GM19324 (cell line): ENCODE data around the gene NSG1.
A peak's percentile ranks its signal among the peaks of the same experiment; 100 is the strongest.
"Not testable (repeated sequence)": the region's sequence is repeated elsewhere in the genome, so short reads cannot be mapped to it uniquely, and the experiment has no call there.

Experiments used
- ATAC-seq: cut with Tn5 transposase; IDR thresholded peaks from one replicate; pipeline ENCODE4 v1.9.1; 2021; ENCODE audit warnings: mild to moderate bottlenecking, moderate library complexity; ENCODE audit not compliant: unreplicated experiment, low FRiP score

The NSG1 gene, protein sequence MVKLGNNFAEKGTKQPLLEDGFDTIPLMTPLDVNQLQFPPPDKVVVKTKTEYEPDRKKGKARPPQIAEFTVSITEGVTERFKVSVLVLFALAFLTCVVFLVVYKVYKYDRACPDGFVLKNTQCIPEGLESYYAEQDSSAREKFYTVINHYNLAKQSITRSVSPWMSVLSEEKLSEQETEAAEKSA

DNA sequence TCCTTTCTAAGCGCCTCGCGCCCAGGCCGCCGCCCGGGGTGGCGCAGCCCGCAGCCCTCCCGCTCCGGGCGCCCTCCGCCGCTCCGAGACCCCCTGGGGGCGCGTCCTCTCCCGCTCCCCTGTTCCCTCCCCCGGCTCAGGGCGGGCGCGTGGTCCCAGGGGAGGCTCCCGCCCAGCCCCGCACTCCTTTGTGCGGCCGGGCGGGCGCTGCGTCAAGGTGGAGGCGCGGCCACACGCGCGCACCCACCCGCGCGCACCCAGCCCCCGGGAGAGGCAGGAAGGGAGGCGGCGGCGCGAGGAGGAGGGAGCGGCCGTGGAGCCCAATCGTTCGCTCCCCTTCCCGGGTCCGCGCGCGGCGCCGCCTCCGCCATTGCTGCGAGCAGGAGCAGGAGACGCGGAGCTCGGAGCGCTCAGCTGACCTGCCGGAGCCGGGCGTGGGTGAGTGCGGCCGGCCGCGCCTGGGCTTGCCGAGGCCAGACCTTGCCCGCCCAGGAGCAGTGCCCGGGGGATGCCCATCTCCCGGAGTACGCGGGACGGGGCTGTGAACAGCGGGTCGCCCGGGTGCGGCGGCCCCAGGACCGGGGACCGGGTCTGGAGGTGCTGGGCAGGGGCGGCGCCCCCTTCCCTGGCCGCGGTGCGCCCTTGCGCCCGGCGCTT is at the start of gene NSG1:
Gene NSG1, plus strand, starts transcription at position 367 of the 657 bp plus-strand sequence. CDS start 528 bp downstream, outside the sequence.
- no peak for ATAC-seq

GRCh38 chr4:4338210-4339001 is 48.5 kb upstream of the NSG1 start:
- ATAC-seq = no peak

DNA sequence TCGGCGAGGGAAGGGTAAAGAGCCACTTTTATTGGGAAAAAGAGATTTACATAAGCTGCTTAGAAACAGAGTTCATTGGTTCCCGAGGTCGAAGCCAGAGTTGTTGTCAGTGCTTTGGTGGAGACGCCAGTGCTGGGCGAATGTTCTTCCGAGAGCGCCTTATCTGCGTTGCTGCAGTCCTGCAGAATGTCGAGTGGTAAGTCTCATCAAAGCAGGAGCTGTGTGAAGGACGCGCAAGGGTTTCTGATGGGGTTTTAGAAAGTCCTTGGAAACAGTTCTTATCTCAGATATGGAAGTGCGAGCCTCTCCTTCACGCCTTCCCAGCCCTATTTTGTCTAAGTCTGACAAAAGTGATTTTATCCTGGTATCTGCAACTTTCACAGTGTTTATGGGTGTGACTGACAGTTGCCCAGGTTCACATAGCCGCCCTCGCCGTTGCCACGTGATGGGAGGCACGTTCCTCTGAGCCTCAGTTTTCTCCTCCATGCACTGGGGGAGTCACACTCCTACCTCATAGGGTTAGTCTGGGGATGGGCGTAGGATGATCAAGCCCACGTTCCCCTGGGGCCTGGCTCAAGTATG is 47.3 kb upstream of the NSG1 start:
- no peak for ATAC-seq

GRCh38 chr4:4341861-4342650 is 44.8 kb upstream of the NSG1 start:
- ATAC-seq = no peak

DNA sequence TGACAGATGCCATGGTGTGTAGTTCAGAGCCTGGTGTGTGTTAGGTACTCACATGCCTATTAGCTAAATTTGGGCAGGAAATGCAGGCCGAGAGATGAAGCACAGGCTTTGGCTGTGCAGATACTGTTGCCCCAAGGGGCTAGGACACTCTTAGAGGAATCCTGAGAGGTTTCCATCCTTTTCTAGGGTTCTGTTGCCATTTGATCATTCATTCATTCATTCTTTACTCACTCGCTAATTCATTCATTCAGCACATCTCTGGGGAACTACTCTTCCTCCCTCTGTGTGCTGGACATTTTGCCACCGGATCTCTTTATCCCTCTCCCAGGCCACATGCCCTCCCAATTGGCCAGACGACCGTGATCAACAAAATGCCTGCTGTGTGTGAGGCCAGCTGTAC is 43.9 kb upstream of the NSG1 start:
- ATAC-seq = no peak

DNA sequence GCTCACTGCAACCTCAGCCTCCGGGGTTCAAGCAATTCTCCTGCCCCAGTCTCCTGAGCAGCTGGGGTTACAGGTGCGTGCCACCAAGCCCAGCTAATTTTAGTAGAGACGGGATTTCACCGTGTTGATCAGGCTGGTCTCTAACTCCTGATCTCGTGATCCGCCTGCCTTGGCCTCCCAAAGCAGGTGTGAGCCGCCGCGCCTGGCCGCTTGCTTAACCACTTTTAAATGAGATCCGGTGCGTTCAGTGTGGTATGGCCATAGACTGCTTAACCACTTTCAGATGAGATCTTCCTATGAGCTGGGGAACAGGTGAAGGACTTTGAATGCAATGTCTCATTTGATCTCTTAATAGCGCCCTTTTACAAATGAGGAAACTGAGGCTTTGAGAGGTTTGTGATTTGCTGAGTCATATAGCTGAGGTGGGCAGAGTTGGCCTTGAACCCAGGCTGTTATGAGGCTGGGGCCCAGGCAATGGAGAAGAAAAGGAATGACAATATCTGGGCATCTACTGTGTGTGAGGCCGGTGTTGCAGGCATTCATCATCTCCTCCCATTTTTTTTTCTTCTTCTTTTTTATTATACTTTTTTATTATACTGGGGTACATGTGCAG is 41.9 kb upstream of the NSG1 start:
- peak; percentile 91 for ATAC-seq

GRCh38 chr4:4347585-4347984 is 39.3 kb upstream of the NSG1 start:
- no peak for ATAC-seq

DNA sequence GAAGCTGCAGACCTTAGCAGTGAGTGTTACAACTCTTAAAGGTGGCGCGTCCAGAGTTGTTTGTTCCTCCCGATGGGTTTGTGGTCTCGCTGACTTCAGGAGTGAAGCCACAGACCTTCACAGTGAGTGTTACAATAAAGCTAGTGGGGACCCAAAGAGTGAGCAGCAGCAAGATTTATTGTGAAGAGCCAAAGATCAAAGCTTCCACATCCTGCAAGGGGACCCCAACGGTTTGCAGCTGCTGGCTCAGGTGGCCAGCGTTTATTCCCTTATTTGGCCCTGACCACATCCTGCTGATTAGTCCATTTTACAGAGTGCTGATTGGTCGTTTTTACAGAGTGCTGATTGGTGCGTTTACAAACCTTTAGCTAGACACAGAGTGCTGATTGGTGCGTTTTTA is 38.3 kb upstream of the NSG1 start:
- not testable (repeated sequence) for ATAC-seq

DNA sequence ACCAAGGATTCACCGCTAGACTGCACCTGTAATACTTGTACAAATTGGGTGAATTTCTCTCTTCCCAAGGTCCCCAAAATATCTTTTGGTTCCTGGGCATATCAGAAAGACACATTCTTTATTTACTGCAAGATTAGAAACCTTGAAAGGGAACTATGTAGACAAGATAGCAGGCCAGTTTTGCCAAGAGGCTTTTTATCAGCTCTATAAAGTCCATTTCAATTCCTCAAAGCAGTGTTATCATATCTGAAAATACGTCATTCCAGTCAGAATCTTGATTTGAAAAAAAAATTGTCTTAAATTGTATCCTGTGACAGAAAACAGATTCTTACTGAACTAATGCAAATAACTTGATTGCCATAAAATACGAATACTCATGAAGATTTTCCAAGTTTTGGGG is 37.0 kb upstream of the NSG1 start:
- no peak for ATAC-seq

- no peak for ATAC-seq
Measured at GRCh38 chr4:4350909-4351308, 36.0 kb upstream of the NSG1 start.

- no peak for ATAC-seq
Measured at GRCh38 chr4:4355302-4355701, 31.6 kb upstream of the NSG1 start.

- ATAC-seq = no peak
Measured at GRCh38 chr4:4356106-4357041, 30.5 kb upstream of the NSG1 start.

DNA sequence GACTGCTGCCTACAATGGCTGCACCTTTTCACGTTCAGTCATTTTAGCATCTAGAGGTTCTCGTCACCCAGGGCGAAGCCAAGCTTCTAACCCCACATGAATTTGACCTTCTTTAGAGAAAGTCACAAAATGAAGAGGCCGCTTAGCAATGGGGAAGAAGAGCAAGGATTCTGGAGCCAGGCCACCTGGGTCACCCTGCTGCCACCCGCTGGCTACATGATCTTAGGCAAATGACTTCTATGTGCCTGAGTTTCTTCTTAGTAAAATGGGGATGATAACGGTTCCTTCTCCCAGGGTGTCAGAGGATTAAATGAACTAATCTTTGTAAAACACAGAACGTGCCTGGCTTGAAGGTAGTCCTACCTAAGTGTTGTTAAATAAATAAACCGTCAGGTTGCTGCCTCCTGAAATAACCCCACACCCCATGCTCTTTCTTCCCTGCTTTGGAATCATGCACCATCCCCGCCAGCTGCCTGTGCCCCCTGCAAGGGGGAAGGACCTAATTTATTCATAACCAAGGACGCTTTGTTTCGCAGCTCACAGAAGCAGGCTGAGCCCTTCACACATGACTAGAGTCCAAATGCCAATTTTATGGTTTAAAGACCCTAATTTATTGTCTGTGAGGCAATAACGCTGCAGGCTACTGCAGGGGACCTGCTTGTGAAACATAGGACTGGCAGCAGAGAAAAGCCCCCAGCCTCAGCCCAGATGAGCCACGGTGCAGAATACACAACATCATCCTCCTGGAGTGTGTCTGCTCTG is 28.6 kb upstream of the NSG1 start:
- no peak for ATAC-seq

GRCh38 chr4:4361883-4362282 is 25.0 kb upstream of the NSG1 start:
- ATAC-seq = no peak

DNA sequence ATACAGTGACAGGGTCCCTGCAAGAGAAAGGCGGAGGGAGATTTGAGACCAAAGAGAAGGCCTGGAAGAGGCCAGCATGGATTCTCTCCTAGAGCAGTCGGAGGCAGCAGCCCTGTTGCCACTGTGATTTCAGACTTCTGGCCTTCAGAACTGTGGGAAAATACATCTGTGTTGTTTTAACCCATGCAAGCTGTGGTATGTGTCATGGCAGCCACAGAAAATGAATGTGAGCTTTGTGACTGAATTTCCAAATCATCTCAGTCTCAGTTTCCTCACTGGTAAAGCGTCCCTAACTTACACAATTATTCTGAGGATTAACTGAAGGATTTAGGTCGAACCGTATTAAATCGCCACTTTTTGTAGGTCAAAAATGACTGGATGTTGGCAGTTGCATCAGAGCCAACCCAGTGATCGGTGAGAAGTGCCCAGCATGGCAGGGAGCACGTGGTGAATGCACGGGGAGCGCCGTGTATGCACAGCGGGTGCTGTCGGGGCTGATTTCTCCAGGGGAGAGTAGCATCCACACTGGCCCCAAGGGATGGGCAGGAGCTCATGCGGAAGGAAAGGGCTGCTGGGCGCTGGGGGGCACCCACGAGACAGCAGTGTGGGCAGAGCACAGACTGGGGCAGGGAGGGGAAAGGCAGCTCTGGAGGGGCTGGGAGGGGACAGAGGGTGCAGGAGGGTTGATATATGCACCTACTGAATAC is 23.8 kb upstream of the NSG1 start:
- ATAC-seq = no peak

- no peak for ATAC-seq
Measured at GRCh38 chr4:4364061-4364460, 22.8 kb upstream of the NSG1 start.

- no peak for ATAC-seq
Measured at GRCh38 chr4:4364486-4365208, 22.3 kb upstream of the NSG1 start.
